GM13977 (cell line): Measurements from ENCODE around the gene TTC28.

Source experiments
- DNase-seq: peaks from one replicate; pipeline ENCODE4 v3.0.0; 2012; ENCODE audit warnings: low spot score
- in situ Hi-C: fragments of 300-500 bp; cut with MboI; formaldehyde crosslinking; loops from one replicate; pipeline ENCODE4 v1.12.0; 2022; ENCODE audit warnings: low sequenced_read_pairs, low pct_unique_long_range_greater_than_20kb, mixed read lengths, inconsistent platforms; ENCODE audit not compliant: unreplicated experiment
- TF ChIP-seq, protein P1 (sequence below): IDR thresholded peaks from 2 replicates; pipeline ENCODE4 v1.5.1; 2012; ENCODE audit warnings: mild to moderate bottlenecking, control low read depth; ENCODE audit not compliant: insufficient read depth; ENCODE audit errors: extremely low read depth, missing control alignments

The TTC28 gene

DNA sequence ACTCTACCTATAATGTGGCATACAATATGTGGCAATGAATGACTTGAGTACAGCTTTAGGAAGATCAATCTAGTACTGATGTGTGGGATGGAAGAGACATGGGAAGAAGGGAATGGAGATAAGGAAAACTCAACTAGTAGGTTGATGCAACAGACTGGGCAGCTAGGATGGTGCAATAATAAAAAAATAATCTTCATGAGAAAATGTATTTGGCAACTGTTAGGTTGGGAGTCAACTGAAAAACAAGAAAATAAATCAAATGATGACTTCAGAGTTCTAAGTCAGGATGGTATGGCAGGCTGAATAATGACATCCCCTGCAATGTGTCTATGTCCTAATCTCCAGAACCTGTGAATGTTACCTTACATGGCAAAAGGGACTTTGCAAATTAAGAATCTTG lies 523.8 kb downstream of the TTC28 start:
- no peak for DNase-seq
- in situ Hi-C loops = no loop called here
- TF ChIP-seq, protein P1, sequence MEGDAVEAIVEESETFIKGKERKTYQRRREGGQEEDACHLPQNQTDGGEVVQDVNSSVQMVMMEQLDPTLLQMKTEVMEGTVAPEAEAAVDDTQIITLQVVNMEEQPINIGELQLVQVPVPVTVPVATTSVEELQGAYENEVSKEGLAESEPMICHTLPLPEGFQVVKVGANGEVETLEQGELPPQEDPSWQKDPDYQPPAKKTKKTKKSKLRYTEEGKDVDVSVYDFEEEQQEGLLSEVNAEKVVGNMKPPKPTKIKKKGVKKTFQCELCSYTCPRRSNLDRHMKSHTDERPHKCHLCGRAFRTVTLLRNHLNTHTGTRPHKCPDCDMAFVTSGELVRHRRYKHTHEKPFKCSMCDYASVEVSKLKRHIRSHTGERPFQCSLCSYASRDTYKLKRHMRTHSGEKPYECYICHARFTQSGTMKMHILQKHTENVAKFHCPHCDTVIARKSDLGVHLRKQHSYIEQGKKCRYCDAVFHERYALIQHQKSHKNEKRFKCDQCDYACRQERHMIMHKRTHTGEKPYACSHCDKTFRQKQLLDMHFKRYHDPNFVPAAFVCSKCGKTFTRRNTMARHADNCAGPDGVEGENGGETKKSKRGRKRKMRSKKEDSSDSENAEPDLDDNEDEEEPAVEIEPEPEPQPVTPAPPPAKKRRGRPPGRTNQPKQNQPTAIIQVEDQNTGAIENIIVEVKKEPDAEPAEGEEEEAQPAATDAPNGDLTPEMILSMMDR = no peak

DNA sequence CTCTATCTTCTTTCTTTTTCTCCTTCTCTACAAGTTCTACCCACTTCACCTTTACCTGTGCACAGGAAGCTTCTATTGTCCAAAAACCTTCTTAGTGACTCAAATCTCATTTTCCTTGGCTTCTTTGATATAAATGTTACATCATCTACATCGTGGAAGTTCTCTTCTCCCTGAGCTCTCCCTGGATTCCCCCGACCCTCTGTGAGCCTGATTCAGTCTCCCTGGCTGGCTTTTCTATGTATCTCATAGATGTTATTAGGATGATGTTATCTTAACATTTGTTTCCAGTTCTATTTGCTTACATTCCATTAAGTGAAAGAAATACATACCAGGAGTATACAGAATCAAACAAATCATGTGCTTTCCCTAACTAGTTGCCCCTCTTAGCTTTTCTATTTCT lies 524.8 kb downstream of the TTC28 start:
- in situ Hi-C loops = no loop called here
- TF ChIP-seq, protein P1 = no peak
- DNase-seq = no peak

DNA sequence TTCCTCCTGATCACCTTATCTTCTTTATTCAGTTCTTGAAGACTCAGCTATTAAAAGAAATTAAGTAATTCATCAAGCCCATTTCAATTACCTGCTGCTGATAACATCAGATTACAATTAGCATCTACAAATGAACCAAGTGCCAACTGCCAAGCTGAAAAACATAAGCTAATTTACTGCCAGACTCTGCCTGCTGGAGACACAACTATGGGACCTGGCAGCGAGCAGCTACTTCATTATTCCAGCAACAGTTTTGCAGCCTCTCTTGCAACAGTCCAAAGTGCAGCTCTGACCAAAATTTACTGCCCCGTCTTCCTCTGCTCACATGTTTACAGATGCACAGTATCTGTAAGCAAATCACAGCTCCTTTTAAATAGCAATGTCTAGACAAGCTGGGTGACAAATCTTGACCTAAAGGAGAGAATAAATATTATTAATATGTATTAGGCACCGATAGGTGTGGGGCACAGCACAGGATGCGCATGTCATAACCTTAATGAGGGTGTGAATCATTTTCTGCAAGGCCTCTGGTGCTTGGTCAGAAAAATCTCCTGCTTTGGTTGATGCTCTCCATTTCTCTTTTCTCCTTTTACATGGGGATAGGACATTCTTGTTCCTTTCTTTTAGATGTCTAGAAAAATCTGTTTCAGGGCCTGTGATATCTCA lies 528.4 kb downstream of the TTC28 start:
- no peak for DNase-seq
- in situ Hi-C loops = no loop called here
- TF ChIP-seq, protein P1 = no peak

DNA sequence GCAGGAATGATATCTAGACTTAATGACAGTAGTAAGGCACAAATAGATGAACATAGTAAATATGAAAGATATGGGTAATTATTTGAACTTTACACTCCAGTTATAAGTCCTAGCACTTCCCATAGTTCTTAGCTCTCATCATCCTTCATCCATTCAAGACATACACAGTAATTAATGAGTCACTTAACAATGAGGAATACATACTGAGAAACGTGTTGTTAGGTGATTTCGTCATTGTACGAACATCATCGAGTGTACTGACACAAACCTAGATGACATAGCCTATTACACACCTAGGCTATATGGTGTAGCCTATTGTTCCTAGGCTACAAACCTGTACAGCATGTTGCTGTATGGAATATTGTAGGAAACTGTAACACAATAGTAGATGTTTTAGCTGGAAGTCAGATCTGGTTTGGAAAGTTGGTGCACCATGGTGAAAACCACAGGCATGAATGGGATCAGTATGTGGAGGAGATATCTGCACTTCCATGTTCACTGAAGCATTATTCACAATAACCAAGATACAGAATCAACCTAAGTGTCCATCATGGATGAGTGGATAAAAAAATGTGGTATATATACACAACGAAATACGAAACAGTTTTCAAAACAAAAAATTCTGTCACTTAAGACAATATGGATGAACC lies 530.7 kb downstream of the TTC28 start:
- TF ChIP-seq, protein P1 = no peak

DNA sequence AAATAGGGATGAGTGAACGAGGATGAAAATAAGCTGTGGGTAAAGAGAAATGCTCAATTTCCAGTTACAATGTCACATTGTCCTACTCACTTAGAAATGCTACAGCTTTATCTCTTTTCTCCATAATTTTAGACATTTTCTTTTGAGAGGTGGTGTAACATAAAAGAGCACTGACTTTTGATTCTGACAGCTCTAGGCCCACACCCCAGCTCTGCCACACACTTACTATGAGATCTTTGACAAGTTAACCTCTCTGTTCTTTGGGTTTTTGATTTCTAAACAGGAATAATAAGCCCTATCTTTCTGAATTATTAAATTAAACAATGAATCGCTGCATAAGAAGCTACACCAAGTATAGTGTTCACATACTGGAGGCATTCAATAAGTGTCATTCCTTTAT lies 532.2 kb downstream of the TTC28 start:
- TF ChIP-seq, protein P1 = no peak
- DNase-seq = no peak
- in situ Hi-C loops = no loop called here

More for the DNA sequence above, 530.7 kb downstream of the TTC28 start:
- in situ Hi-C loops = no loop called here
- DNase-seq = no peak

DNA sequence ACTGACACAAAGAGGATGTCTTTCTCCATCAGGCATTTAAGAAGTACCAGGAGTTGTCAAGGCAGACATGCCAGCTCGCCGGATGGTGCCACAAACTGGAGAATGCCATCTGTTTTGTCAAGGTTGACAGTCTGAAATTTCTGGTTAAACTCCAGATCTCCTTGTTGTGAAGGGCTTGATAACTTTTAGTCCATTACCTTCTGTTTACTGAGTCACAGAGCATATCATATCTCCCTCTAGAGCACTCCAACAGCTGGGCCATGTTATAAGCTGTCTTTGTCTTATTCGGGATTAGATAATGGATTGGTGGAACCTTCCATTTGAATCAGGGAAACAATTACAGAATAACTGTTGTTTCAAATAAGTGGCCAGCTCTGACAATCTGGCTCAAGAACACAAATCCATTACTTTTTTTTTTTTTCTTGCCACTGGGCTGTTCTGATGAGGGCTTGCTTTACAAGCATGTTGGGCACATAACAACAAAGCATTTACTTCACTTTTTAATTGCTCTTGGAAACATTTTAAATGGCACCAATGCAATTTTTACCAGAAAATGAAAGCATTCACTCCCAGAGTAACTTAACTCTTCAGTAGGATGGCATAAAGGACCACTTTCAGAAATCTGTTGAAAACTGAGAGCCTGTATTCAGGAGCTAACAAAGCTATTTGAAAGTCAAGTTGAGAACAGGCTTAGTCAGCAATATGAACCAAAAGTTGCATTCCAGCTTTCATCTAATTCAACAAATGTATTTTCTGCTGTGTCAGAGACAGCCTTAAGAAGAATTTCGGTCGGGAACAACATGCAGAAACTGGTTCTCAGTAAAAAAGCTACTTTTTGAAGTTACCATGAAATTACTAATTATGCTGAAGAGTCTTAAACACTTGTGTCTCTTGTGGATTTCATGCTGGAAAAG lies 533.0 kb downstream of the TTC28 start:
- DNase-seq = no peak
- in situ Hi-C loops = no loop called here
- TF ChIP-seq, protein P1 = no peak
